Ectodermal cell (in vitro differentiated cells): Measurements from ENCODE around the gene APMAP.
"Not testable (repeated sequence)": the region's sequence is repeated elsewhere in the genome, so short reads cannot be mapped to it uniquely, and the experiment has no call there.

ENCODE experiments used
- H3K27ac ChIP-seq: 2 replicates; pipeline ENCODE4 v1.7.0; 2013; ENCODE audit warnings: mild to moderate bottlenecking, low read depth, low read length; ENCODE audit not compliant: insufficient read depth, poor library complexity, severe bottlenecking
- H3K27me3 ChIP-seq: 2 replicates; pipeline ENCODE4 v1.7.0; 2013; ENCODE audit warnings: mild to moderate bottlenecking, low read length; ENCODE audit not compliant: insufficient read depth, control insufficient read depth, poor library complexity, severe bottlenecking
- H3K36me3 ChIP-seq: one replicate; pipeline ENCODE4 v1.7.0; 2013; ENCODE audit warnings: low read length; ENCODE audit not compliant: control insufficient read depth, insufficient read depth
- H3K4me1 ChIP-seq: one replicate; pipeline ENCODE4 v1.7.0; 2013; ENCODE audit warnings: low read length; ENCODE audit not compliant: control insufficient read depth, insufficient read depth
- H3K4me3 ChIP-seq: 2 replicates; pipeline ENCODE4 v1.7.0; 2013; ENCODE audit warnings: low read depth, low read length, control low read depth; ENCODE audit not compliant: insufficient read depth
- H3K9me3 ChIP-seq: 2 replicates; pipeline ENCODE4 v1.7.0; 2013; ENCODE audit warnings: mild to moderate bottlenecking, low read length, moderate library complexity; ENCODE audit not compliant: control insufficient read depth
- WGBS, 2 experiments: methylation state at CpG; one replicate each; pipeline ENCODE4 v1.1.7; 2013; ENCODE audit warnings: missing lambda C conversion rate in 2 of 2; 5-methylcytosine and 5-hydroxymethylcytosine counted together

Gene APMAP

GRCh38 chr20:25007491-25008305 lies 15.1 kb upstream of the APMAP start:
- no peaks in the 10 kb centered on the region for H3K9me3 ChIP-seq
- H3K4me3 ChIP-seq: no peak overlapping the region
- no peaks in the 10 kb centered on the region for H3K27me3 ChIP-seq
- H3K36me3 ChIP-seq: no peaks in the 10 kb centered on the region
- WGBS, 2 experiments: 95% methylated on average over 22 of the region's 22 CpGs
- H3K4me1 ChIP-seq: no peaks in the 10 kb centered on the region
- H3K27ac ChIP-seq: no peak overlapping the region

GRCh38 chr20:25006431-25007167 lies 14.0 kb upstream of the APMAP start:
- no peaks in the 10 kb centered on the region for H3K9me3 ChIP-seq
- H3K27me3 ChIP-seq: no peaks in the 10 kb centered on the region
- H3K27ac ChIP-seq: no peak overlapping the region
- no peaks in the 10 kb centered on the region for H3K36me3 ChIP-seq
- no peak overlapping the region for H3K4me3 ChIP-seq
- no peaks in the 10 kb centered on the region for H3K4me1 ChIP-seq
- 84 to 89% methylated on average over 12 of the region's 12 CpGs for WGBS, 2 experiments

GRCh38 chr20:25005661-25006060 lies 13.1 kb upstream of the APMAP start:
- no peaks in the 10 kb centered on the region for H3K4me1 ChIP-seq
- no peak overlapping the region for H3K4me3 ChIP-seq
- no peaks in the 10 kb centered on the region for H3K36me3 ChIP-seq
- H3K27me3 ChIP-seq: no peaks in the 10 kb centered on the region
- WGBS, 2 experiments: 91 to 94% methylated on average over 8 of the region's 8 CpGs
- no peaks in the 10 kb centered on the region for H3K9me3 ChIP-seq
- H3K27ac ChIP-seq: no peak overlapping the region

- H3K9me3 ChIP-seq: no peaks in the 10 kb centered on the region
- WGBS, 2 experiments: 59 to 68% methylated on average over 2 of the region's 2 CpGs
- H3K4me3 ChIP-seq: no peak overlapping the region
- peaks cover 1% of the 10 kb centered on the region for H3K27me3 ChIP-seq
- no peaks in the 10 kb centered on the region for H3K36me3 ChIP-seq
- H3K27ac ChIP-seq: no peak overlapping the region
- H3K4me1 ChIP-seq: no peaks in the 10 kb centered on the region
Observed at GRCh38 chr20:25005220-25005619, 12.7 kb upstream of the APMAP start.

GRCh38 chr20:25003002-25003401 lies 10.5 kb upstream of the APMAP start:
- Histone ChIP-seq H3K4me1 (no peaks in the 10 kb centered on the region), H3K4me3 (no peak overlapping the region), H3K9me3 (no peaks in the 10 kb centered on the region), H3K36me3 (no peaks in the 10 kb centered on the region), H3K27me3 (peaks cover 17% of the 10 kb centered on the region), H3K27ac (no peak overlapping the region)
- WGBS, 2 experiments: 80% methylated on average over 1 of the region's 1 CpG; no CpG with 5 or more reads in 1 of the 2 experiments

GRCh38 chr20:25001323-25001722 lies 8.8 kb upstream of the APMAP start:
- WGBS, 2 experiments: 97 to 98% methylated on average over 4 of the region's 4 CpGs
- H3K4me3 ChIP-seq: not testable (repeated sequence)

GRCh38 chr20:25000268-25000801 lies 7.8 kb upstream of the APMAP start:
- Histone ChIP-seq H3K4me3 (no peak overlapping the region), H3K36me3 (no peaks in the 10 kb centered on the region), H3K27me3 (peaks cover 23% of the 10 kb centered on the region), H3K27ac (no peak overlapping the region), H3K9me3 (no peaks in the 10 kb centered on the region), H3K4me1 (no peaks in the 10 kb centered on the region)
- WGBS, 2 experiments: 58 to 59% methylated on average over 4 of the region's 4 CpGs

More at GRCh38 chr20:25001323-25001722, 8.8 kb upstream of the APMAP start:
- peaks cover 23% of the 10 kb centered on the region for H3K27me3 ChIP-seq
- not testable (repeated sequence) for H3K36me3 ChIP-seq, H3K27ac ChIP-seq, H3K9me3 ChIP-seq, H3K4me1 ChIP-seq

GRCh38 chr20:24999568-24999967 lies 7.0 kb upstream of the APMAP start:
- Histone ChIP-seq H3K27me3 (peaks cover 23% of the 10 kb centered on the region), H3K4me1 (no peaks in the 10 kb centered on the region), H3K9me3 (no peaks in the 10 kb centered on the region), H3K27ac (no peak overlapping the region), H3K4me3 (no peak overlapping the region), H3K36me3 (no peaks in the 10 kb centered on the region)
- WGBS, 2 experiments: 81 to 84% methylated on average over 4 of the region's 4 CpGs

GRCh38 chr20:24998631-24999445 lies 6.3 kb upstream of the APMAP start:
- Histone ChIP-seq H3K4me1 (no peaks in the 10 kb centered on the region), H3K9me3 (no peaks in the 10 kb centered on the region), H3K4me3 (no peak overlapping the region), H3K36me3 (no peaks in the 10 kb centered on the region), H3K27ac (no peak overlapping the region), H3K27me3 (peaks cover 23% of the 10 kb centered on the region)
- WGBS, 2 experiments: 87% methylated on average over 12 of the region's 12 CpGs
